ENCODE data around the gene PCDHB2. TPM values are rescaled to one million over a fixed set of nuclear protein-coding genes. Genes with fewer than 3 reads are reported as not detected.

PCDHB2 gene
- total and polyA plus RNA-seq, 2 of the 8 experiments (the other 6 are each of a cell fraction or from before 2014, with no cell fraction given): 28.8 to 29.2 TPM

DNA sequence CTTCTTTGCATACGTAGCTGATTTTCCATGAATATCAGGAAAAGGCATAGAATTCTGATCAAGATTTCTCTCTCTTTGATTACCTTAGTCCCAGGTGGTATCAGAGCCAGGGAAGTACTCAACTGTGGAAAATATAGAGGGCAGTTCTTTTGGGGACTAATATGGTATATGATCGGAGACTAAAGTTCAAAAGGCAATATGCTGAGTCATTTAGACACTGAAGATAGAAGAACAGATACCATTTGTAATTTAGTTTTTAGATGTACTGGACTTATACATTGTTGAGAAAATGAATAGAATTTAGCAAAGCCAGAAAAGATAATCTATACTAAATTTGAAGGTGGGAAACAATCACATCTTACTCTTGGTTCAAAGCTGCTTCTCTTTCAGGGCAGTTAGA lies 10.9 kb downstream of the PCDHB2 start:
- Histone ChIP-seq H2AK5ac (ENCODE audit: low read depth, low read length) (no peak overlapping the region), H3K18ac (ENCODE audit: extremely low read depth, low read length) (no peak overlapping the region), H3K36me3 (ENCODE audit: control insufficient read depth in 2 of 4, insufficient read depth in 4 of 4, low read length in 3 of 4) (peaks cover 0 to 15% (median 3%) of the 10 kb centered on the region in 4 experiments; a peak in 3 of 8 replicates), H3K14ac (ENCODE audit: insufficient read length) (no peak overlapping the region), H4K8ac (ENCODE audit: extremely low read depth, insufficient read depth, low read length) (no peak overlapping the region), H4K5ac (ENCODE audit: insufficient read length, low read depth, low read length) (no peak overlapping the region), H3K4ac (replicated peaks; ENCODE audit: insufficient read length, low read depth, low read length) (no peak overlapping the region), H2BK15ac (ENCODE audit: low read length) (no peak overlapping the region), H3K4me3 (ENCODE audit: extremely low read depth in 1 of 4, insufficient read depth in 2 of 4, low read depth in 3 of 4, low read length in 4 of 4) (no peak overlapping the region), H3K23me2 (ENCODE audit: low read depth, low read length) (no peaks in the 10 kb centered on the region), H3K4me1 (replicated peaks in 1 of 4; ENCODE audit: control insufficient read depth in 3 of 4, insufficient read depth in 4 of 4, low read length in 3 of 4) (no peaks in the 10 kb centered on the region; a peak in 2 of 7 replicates), H3K23ac (ENCODE audit: insufficient read length) (no peak overlapping the region), H2BK120ac (replicated peaks; ENCODE audit: low read depth, low read length) (no peak overlapping the region), H2BK20ac (ENCODE audit: low read length) (no peak overlapping the region), H4K91ac (replicated peaks; ENCODE audit: insufficient read length, low read length) (no peak overlapping the region), H3K79me2 (ENCODE audit: control insufficient read depth in 1 of 2, insufficient read depth in 2 of 2, low read length in 2 of 2) (no peaks in the 10 kb centered on the region), H2AFZ (ENCODE audit: low read length) (no peak overlapping the region), H2BK5ac (ENCODE audit: low read depth, low read length) (no peak overlapping the region), H3K9ac (replicated peaks in 1 of 4; ENCODE audit: extremely low read depth in 1 of 4, low read depth in 3 of 4, low read length in 3 of 4) (no peak overlapping the region), H2BK12ac (ENCODE audit: low read depth, low read length) (no peak overlapping the region), H3K27me3 (replicated peaks in 1 of 4; ENCODE audit: control insufficient read depth in 3 of 4, extremely low read depth in 1 of 4, insufficient read depth in 3 of 4, low read length in 3 of 4) (no peaks in the 10 kb centered on the region), H3K27ac (ENCODE audit: low read depth, low read length) (no peak overlapping the region), H3K79me1 (ENCODE audit: low read depth, low read length) (no peaks in the 10 kb centered on the region), H3K4me2 (ENCODE audit: insufficient read depth in 1 of 2, low read depth in 2 of 2, low read length in 2 of 2) (no peak overlapping the region), H3K9me3 (ENCODE audit: insufficient read depth in 2 of 2, low read depth in 1 of 2, low read length in 1 of 2) (no peaks in the 10 kb centered on the region; a peak in 2 of 4 replicates), H3K56ac (replicated peaks; ENCODE audit: insufficient read length, low read depth, low read length) (no peak overlapping the region), H4K20me1 (replicated peaks in 1 of 2; ENCODE audit: control insufficient read depth in 1 of 2, insufficient read depth in 2 of 2, low read length in 2 of 2) (no peaks in the 10 kb centered on the region)
- FAIRE-seq (no peak), DNase-seq (ENCODE audit: low read depth in 1 of 2, low spot score in 2 of 2) (no peak)
- no peak for TF ChIP-seq ASH2L (IDR thresholded peaks at IDR 0.05; ENCODE audit: low read length)
- no peak for TF ChIP-seq SP1 (IDR thresholded peaks at IDR 0.05; ENCODE audit: low read depth, low read length)
- 87% methylated on average over 2 of the region's 2 CpGs; no CpG with 5 or more reads in 1 of the 2 experiments for WGBS, 2 experiments (ENCODE audit: extremely low coverage in 1 of 2, insufficient coverage in 1 of 2, insufficient read length in 1 of 2, insufficient replicate concordance in 2 of 2, low coverage in 1 of 2, low lambda C conversion rate in 2 of 2, missing lambda C conversion rate in 1 of 2)
- ChIA-PET POLR2A (ENCODE audit: partially characterized antibody) (interaction anchor here (1.8 kb wide), 1 partner anchor 11 kb away, joined by 8 read pairs; the partner anchor contains the start of gene PCDHB2), CTCF (ENCODE audit: partially characterized antibody) (interaction anchor here (1.3 to 2.5 kb wide), 2 partner anchors 11 to 16 kb away, joined by 4 to 11 read pairs; partner anchors contain the start of genes PCDHB2 and PCDHB4)
